NCI-H1048 (cell line): ENCODE data around the gene INPP5A.
"Not testable (repeated sequence)": the region's sequence is repeated elsewhere in the genome, so short reads cannot be mapped to it uniquely, and the experiment has no call there.

Experiments
- DNase-seq: peaks from one replicate; lab custom pipeline; 2025; lab: John Stamatoyannopoulos, UW

INPP5A gene

GRCh38 chr10:132564690-132565089 lies 27.1 kb downstream of the INPP5A start:
- no peak for DNase-seq

DNA sequence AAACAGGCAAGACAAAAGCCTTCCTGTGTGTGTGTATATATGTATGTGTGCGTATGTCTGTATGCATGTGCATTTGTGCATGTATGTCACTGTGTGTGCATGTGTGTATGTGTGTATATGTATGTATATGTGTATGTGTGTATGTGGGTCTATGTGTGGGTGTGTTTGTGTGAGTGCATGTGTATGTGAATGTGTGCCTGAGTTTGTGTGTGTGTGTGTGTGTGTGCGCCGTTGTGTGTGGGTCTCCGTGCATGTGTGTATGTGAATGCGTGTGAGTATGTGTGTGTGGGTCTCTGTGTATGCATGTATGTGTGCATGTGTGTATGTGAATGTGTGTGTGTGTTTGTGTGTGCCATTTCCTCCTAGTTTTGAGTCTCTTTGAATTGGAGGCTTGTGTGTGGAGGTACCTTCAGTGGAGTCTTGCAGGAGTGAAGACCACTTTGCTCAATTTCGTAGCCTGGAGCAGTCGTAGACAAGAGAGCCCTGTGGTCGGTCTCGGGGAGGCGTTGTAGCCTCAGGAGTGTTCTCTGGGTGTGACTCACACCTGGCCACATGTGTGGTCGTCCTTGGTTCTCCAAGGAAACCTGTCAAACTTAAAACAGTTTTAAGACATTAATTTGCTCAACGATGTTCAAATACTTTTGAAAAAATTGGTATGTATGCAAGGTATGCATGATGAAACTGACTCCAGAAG lies 28.1 kb downstream of the INPP5A start:
- no peak for DNase-seq

DNA sequence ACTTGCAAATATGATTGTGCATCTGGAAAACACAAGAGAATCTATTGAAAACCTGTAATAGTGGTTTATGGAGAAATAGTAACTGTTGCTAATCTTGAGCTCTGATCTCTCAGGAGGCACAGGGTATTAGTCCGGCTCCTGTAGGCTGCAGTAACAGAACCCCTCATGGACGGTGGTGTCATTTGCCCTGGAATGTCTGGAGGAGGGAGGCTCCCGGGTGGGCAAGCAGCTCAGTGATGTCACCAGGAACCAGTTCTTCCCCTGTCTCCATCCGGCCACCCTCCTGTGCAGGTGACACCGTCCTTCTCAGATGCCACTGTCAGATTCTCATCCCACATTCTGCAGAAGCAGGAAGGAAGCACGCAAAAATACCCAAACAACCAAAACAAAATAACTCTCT lies 29.3 kb downstream of the INPP5A start:
- DNase-seq, result no peak

DNA sequence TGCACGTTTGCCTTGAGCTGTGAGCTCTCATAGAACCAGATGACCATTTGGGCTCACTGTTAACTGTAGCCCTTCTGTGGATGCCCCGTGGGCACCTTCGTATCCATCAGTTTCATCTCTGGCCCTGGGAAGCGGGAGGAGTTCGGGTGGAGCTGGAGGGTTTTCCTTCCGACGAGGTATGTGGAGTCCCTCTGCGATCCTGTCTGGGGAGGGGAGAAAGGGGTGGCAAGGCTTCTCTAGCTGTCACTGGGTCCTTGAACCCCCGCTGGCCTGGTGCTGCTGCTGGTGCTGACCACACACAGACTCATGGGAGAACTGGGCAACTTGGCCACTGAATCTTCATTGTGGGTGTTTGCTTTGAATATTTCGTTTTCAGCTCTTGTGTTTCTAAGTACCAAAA lies 32.7 kb downstream of the INPP5A start:
- no peak for DNase-seq

- no peak for DNase-seq
Measured at GRCh38 chr10:132570771-132571649, 33.4 kb downstream of the INPP5A start.

GRCh38 chr10:132571650-132572544 lies 34.3 kb downstream of the INPP5A start:
- DNase-seq, result no peak

GRCh38 chr10:132572545-132572937 lies 35.0 kb downstream of the INPP5A start:
- DNase-seq, result no peak

- DNase-seq, result not testable (repeated sequence)
Measured at GRCh38 chr10:132572946-132573345, 35.4 kb downstream of the INPP5A start.

DNA sequence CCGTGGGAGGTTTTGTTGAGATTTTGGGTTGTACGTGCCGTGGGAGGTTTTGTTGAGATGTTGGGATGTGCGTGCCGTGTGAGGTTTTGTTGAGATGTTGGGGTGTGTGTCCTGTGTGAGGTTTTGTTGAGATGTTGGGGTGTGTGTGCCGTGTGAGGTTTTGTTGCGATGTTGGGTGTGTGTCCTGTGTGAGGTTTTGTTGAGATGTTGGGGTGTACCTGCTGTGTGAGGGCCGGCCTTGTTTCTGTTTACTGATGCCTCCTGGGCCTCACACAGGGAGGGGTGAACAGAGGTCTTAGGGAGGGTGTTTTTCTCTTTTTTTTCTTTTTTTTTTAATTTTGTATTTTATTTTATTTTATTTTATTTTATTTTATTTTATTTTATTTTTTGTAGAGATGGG lies 36.7 kb downstream of the INPP5A start:
- DNase-seq, result no peak

GRCh38 chr10:132574783-132575319 lies 37.3 kb downstream of the INPP5A start:
- no peak for DNase-seq

DNA sequence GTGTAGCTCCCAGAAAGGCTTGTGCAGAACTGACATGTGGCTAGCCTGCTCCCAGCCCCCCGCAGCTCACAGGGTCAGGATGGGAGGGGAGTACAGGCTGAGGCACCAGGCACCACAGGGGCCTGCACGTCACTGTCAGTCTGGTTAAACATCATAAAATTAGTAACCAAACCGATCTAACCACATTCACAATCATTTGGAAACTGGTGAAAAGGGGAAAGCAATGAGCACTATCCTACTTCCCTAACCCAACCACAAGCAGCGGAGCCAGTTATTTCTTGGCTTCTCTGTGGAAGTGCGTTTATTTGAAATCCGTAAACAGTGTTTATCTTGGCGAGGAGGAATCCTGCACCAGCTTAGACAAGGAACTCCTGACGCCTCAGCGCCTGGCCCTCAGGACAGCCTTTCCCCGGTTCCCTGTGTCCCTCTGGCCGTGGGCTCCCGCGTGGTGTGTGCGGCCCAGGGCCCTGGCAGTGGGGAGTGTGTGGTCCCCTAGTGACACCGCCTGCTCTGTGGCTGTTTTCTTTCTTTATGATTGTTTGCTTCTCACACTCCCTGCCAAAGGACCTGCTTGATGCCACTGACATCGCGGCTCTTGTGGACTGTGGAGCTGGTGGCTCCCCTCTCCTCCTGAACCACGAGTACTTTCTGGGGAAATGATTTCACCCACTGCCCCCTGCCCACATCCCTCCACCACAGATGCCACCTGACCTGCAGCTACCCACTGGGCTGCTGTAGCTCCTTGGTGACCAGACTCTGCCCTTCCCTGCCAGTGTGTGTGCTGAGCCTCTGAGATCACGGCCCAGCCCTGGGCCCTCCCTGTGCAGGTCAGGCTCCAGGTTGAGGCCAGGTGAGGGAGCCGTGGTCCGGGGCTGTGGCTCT lies 38.0 kb downstream of the INPP5A start:
- no peak for DNase-seq

DNA sequence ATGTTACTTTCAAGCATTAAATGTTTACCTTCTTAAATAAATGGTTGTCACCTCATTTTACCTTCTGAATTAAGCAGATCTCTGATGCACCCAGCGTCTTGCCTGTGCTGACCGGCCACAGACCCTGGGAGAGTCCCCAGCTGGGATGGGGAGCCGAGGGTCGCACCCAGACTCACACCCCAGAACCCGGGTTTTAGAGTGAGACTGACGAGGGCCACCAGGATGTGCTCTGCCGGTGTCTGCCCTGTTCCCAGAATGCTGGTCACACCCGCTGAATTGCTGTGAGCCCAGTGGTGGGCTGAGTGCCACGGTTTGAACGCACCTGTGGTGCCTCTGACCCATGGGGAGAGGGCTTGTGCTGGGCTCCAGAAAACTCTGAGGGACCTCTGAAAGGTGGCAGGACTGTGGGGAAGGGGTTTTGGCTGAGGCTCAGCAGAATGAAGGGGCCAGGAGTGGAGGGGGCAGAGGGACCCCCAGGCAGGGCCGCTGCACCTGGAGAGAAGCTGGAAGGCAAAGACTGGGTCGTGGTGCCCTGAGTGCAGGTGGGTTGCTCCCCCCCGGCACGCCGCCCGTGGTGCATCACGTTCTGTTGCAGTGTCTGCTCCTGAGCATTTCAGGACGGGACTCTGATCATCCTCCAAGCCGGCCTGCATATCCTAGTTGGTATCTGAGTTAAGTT lies 39.2 kb downstream of the INPP5A start:
- DNase-seq, result no peak

DNA sequence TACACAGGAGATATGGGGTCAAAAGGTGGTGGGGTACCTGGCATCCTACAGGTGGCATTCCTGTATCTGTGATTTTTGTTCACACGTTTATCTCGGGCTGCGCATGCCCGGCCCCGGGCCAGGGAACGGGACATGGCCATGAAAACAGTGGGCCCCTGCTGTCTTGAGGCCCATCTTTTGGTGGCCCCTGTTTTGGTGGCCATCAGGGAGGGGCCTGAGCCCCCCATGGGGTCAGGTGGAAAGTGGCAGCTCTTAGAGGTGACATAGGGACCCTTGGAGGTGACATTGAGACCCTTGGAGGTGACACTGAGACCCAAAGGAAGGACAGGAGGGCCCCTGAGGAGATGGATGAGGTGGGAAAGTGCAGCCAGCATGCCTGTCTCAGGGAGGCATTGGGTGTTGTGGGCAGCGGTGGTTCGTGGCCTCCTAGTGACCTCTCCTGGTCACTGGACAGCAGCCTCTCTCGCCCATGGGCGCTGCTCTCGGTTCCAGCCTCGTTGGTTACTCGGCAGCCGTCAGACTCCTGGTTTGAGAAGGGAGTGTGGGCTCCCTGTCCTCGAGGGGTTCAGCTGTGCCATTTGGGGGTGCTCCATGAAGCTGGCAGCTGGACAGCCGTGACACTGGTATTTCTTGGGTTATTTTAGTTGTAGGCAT lies 39.9 kb downstream of the INPP5A start:
- no peak for DNase-seq

GRCh38 chr10:132578287-132578951 lies 40.8 kb downstream of the INPP5A start:
- DNase-seq, result no peak

DNA sequence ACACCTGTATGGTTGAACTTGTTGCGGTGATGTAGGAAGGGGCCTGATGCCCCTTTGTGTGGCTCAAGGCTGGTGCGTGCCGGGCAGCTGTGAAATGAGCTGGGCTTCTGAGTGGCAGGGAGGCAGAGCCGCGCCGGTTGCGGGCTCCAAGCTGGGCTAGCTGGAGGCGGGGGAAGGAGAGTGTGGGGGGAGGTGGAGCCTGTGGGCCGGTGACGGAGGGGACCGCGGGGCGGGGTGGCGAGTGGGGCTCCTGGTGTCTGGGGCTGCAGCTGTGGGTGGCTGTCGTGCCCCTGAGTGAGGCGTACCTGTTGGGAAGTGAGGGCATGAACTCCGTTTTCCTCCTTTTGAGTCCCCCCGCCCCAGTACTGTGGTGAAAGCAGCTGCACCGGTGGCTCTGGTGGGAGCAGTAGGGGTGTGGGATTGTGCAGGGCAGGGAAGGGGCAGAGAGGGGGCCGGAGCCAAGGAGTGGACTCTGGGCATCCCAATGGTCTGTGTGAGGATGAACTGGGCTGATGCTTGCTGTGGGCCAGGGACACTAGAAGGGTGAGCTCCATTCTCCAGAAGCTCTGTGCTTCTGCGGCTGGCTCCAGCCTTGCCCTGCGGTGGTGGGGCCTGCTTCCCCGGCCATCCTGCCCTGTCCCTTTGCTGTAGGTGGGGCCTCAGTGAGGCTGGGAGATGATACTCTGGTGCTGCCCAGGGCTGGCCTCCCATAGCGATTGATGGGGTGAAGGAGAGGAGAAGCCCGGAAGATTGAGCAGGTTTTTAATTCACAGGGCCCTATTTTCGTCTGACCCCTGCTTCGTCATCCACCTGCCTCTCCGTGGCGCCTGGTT lies 41.7 kb downstream of the INPP5A start:
- no peak for DNase-seq

DNA sequence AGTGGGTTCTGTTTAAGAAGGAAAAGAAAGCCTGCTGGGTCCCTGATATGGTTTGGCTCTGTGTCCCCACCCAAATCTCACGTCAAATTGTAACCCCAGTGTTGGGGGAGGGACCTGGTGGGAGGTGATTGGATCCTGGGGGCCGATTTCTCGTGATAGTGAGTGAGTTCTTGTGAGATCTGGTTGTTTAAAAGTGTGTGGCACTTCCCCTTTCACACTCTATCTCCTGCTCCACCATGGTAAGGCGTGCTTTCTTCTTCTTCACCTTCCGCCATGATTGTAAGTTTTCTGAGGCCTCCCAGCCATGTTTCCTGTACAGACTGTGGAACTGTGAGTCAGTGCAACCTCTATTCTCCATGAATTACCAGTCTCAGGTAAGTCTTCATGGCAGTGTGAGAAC lies 42.6 kb downstream of the INPP5A start:
- DNase-seq, result no peak

- DNase-seq, result no peak
Measured at GRCh38 chr10:132580617-132581016, 43.0 kb downstream of the INPP5A start.

DNA sequence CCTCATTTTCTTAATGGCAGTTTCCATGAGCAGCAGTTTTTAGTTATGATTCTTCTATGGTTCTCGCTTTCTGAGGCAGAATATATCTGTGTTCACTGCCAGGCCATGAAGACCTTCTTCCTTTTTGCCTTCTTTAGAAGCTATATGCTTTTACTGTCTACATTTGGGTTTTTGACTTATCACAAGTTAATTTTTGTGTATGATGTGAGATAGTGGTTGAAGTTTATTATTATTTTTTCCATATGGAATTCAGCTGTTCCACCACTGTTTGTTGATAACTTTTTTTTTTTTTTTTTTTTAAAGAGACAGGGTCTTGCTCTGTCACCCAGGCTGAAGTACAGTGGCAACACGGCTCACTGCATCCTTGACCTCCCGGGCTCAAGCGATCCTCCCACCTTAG lies 44.5 kb downstream of the INPP5A start:
- DNase-seq, result no peak

- DNase-seq, result no peak
Measured at GRCh38 chr10:132582771-132583170, 45.2 kb downstream of the INPP5A start.
